Endothelial cell of umbilical vein (primary cell): Measurements from ENCODE around the gene CACNA1F.

Source experiments
- CTCF ChIP-seq, 2 donors: IDR thresholded peaks; 1 replicate in 1 of 2; 2 replicates in 1 of 2; pipeline ENCODE4 v1.5.1; 2011; ENCODE audit warnings: low read length in 2 of 2, mild to moderate bottlenecking in 2 of 2, moderate library complexity in 2 of 2, control low read depth in 1 of 2, inconsistent platforms in 1 of 2, low read depth in 1 of 2; ENCODE audit not compliant: insufficient read depth in 1 of 2; ENCODE audit errors: extremely low read depth in 1 of 2
- FOS ChIP-seq: IDR thresholded peaks from 2 replicates; pipeline ENCODE4 v1.6.1; 2011; ENCODE audit warnings: mild to moderate bottlenecking, low read length, moderate library complexity, borderline replicate concordance; ENCODE audit not compliant: insufficient read depth
- MAX ChIP-seq: IDR thresholded peaks from 2 replicates; pipeline ENCODE4 v1.6.1; 2011; ENCODE audit not compliant: insufficient read depth, insufficient read length

GRCh38 chrX:49179358-49179757 is 53.8 kb downstream of the CACNA1F start:
- TF ChIP-seq CTCF (IDR thresholded peaks at IDR 0.05; ENCODE audit: extremely low read depth in 1 of 2, insufficient read depth in 1 of 2, low read depth in 1 of 2, low read length in 2 of 2) (no peak), FOS (no peak), MAX (no peak)
